HepG2 (cell line): ENCODE measurements around the gene TTC21B. TPM values are rescaled to one million over a fixed set of nuclear protein-coding genes. Genes with fewer than 3 reads are reported as not detected.

Experiments
- ATAC-seq: fragments of 200-7000 bp; cut with Tn5 transposase; 3 replicates; pipeline ENCODE4 v1.9.1; 2020; ENCODE audit warnings: mild to moderate bottlenecking, moderate library complexity
- BruUV-seq: library from RNA; stranded (reverse); fragments of 400-500 nt; replicated peaks from 2 replicates; lab custom pipeline; 2021; lab: Mats Ljungman, UMichigan
- CTCF ChIA-PET: fragments of 300-600 bp; formaldehyde crosslinking; extraction: SDS; loops from one replicate; lab custom pipeline; 2021; ENCODE audit warnings: low total read pairs, inconsistent platforms, low intra/inter-chr PET ratio; lab: Yijun Ruan, JAX
- POLR2A ChIA-PET: fragments of 350-600 bp; sonication (Branson Sonifier 250); formaldehyde crosslinking; loops from one replicate; lab custom pipeline; 2020; ENCODE audit warnings: antibody characterized with exemption, inconsistent platforms; lab: Yijun Ruan, JAX
- DNase-seq: peaks from one replicate; pipeline ENCODE4 v3.0.0-alpha.2; 2015; ENCODE audit warnings: low spot score
- FAIRE-seq: peaks from 3 replicates; lab custom pipeline; 2011; peaks lifted over from hg19 to GRCh38; lab: Jason Lieb, UNC
- H2AFZ ChIP-seq: one replicate; pipeline ENCODE4 v1.6.1; 2011; ENCODE audit warnings: low read length, inconsistent platforms
- H3K27ac ChIP-seq: fragments of 300-600 bp; 3 replicates; pipeline ENCODE4 v1.8.0; 2011; ENCODE audit warnings: mixed run types, mild to moderate bottlenecking, mixed read lengths, low read length, inconsistent platforms; ENCODE audit not compliant: insufficient read depth; ENCODE audit errors: extremely low read length
- H3K27me3 ChIP-seq, 2 experiments: fragments of 200-600 bp in 1 of 2; 2 replicates in 1 of 2; 3 replicates in 1 of 2; pipeline versions ENCODE4 v1.6.0 to v1.8.0; 2011; ENCODE audit warnings: low read length in 2 of 2, mild to moderate bottlenecking in 2 of 2, moderate library complexity in 2 of 2, inconsistent platforms in 1 of 2; ENCODE audit not compliant: insufficient read depth in 2 of 2, control insufficient read depth in 1 of 2
- H3K36me3 ChIP-seq, 2 experiments: fragments of 200-600 bp in 1 of 2; replicated peaks in 1 of 2; 2 replicates in 1 of 2; 3 replicates in 1 of 2; pipeline versions ENCODE4 v1.5.1 to v1.8.0; 2011; ENCODE audit warnings: low read length in 2 of 2, inconsistent platforms in 1 of 2; ENCODE audit not compliant: insufficient read depth in 2 of 2, control insufficient read depth in 1 of 2
- H3K4me1 ChIP-seq: 2 replicates; pipeline ENCODE4 v1.5.1; 2012; ENCODE audit warnings: low read length, inconsistent platforms; ENCODE audit not compliant: insufficient read depth
- H3K4me2 ChIP-seq: 2 replicates; pipeline ENCODE4 v1.6.0; 2011; ENCODE audit warnings: low read depth, low read length, inconsistent platforms
- H3K4me3 ChIP-seq, 3 experiments: fragments of 200-600 bp in 1 of 3; sonication (generic), shearing (Covaris generic) in 1 of 3; replicated peaks in 1 of 3; 2 replicates each; pipeline ENCODE4 v1.5.1; 2011 to 2016; ENCODE audit warnings: low read length in 3 of 3, inconsistent platforms in 2 of 3, low read depth in 2 of 3, mild to moderate bottlenecking in 2 of 3, control low read depth in 1 of 3, mixed read lengths in 1 of 3; ENCODE audit not compliant: insufficient read depth in 1 of 3
- H3K79me2 ChIP-seq: one replicate; pipeline ENCODE4 v1.6.1; 2011; ENCODE audit warnings: low read length, inconsistent platforms; ENCODE audit not compliant: insufficient read depth
- H3K9ac ChIP-seq: 2 replicates; pipeline ENCODE4 v1.6.0; 2011; ENCODE audit warnings: mild to moderate bottlenecking, low read depth, low read length, inconsistent platforms; ENCODE audit not compliant: insufficient read depth
- H3K9me3 ChIP-seq: 2 replicates; pipeline ENCODE4 v1.5.1; 2012; ENCODE audit warnings: mild to moderate bottlenecking, low read length
- H4K20me1 ChIP-seq: 2 replicates; pipeline ENCODE4 v1.6.0; 2011; ENCODE audit warnings: inconsistent platforms, mild to moderate bottlenecking, low read length, moderate library complexity; ENCODE audit not compliant: insufficient read depth
- ADNP ChIP-seq: sonication (generic); formaldehyde crosslinking; IDR thresholded peaks from 2 replicates; pipeline ENCODE4 v1.4.0; 2020; ENCODE audit warnings: missing genetic modification reagents
- AKNA ChIP-seq: sonication (generic); formaldehyde crosslinking; IDR thresholded peaks from 2 replicates; pipeline ENCODE4 v1.4.0; 2020; ENCODE audit warnings: missing genetic modification reagents, borderline replicate concordance
- ATM ChIP-seq: fragments of 450-650 bp; IDR thresholded peaks from 2 replicates; pipeline ENCODE4 v1.7.1; 2017; ENCODE audit warnings: mild to moderate bottlenecking, borderline replicate concordance
- GATAD1 ChIP-seq: IDR thresholded peaks from 2 replicates; pipeline ENCODE4 v1.6.1; 2016; ENCODE audit warnings: missing genetic modification reagents, missing compliant biosample characterization
- MED1 ChIP-seq: sonication (generic); formaldehyde crosslinking; IDR thresholded peaks from 2 replicates; pipeline ENCODE4 v1.4.0; 2020; ENCODE audit warnings: missing genetic modification reagents
- NKX3-1 ChIP-seq: sonication (generic); formaldehyde crosslinking; IDR thresholded peaks from 2 replicates; pipeline ENCODE4 v1.5.0; 2020; ENCODE audit warnings: missing genetic modification reagents
- PHF21A ChIP-seq: sonication (generic); formaldehyde crosslinking; IDR thresholded peaks from 2 replicates; pipeline ENCODE4 v1.5.0; 2020; ENCODE audit warnings: mild to moderate bottlenecking, missing genetic modification reagents
- SUZ12 ChIP-seq: fragments of 150-350 bp; IDR thresholded peaks from 2 replicates; pipeline ENCODE4 v1.6.1; 2014; ENCODE audit warnings: low read depth, low read length
- ZBTB26 ChIP-seq: IDR thresholded peaks from 2 replicates; pipeline ENCODE4 v1.6.1; 2016; ENCODE audit warnings: missing compliant biosample characterization, missing genetic modification reagents, borderline replicate concordance
- ZKSCAN1 ChIP-seq: fragments of 150-350 bp; IDR thresholded peaks from 2 replicates; pipeline ENCODE4 v1.6.1; 2014; ENCODE audit warnings: low read length
- ZNF282 ChIP-seq: fragments of 450-650 bp; IDR thresholded peaks from 2 replicates; pipeline ENCODE4 v1.6.1; 2018; ENCODE audit not compliant: partially characterized antibody
- ZNF292 ChIP-seq: sonication (generic); formaldehyde crosslinking; IDR thresholded peaks from 2 replicates; pipeline ENCODE4 v1.8.1; 2022; ENCODE audit warnings: mild to moderate bottlenecking, low read depth, missing genetic modification reagents, borderline replicate concordance
- ZNF430 ChIP-seq: sonication (generic); formaldehyde crosslinking; IDR thresholded peaks from 2 replicates; pipeline ENCODE4 v1.9.0; 2021; ENCODE audit warnings: mild to moderate bottlenecking, missing genetic modification reagents
- ZNF432 ChIP-seq: sonication (generic); formaldehyde crosslinking; IDR thresholded peaks from 2 replicates; pipeline ENCODE4 v1.5.0; 2020; ENCODE audit warnings: missing genetic modification reagents, mild to moderate bottlenecking, borderline replicate concordance
- ZNF850 ChIP-seq: sonication (generic); formaldehyde crosslinking; conservative IDR thresholded peaks from 2 replicates; pipeline ENCODE4 v1.9.0; 2021; ENCODE audit warnings: mild to moderate bottlenecking, missing genetic modification reagents
- WGBS: methylation state at CpG from one replicate; pipeline ENCODE4 v1.1.6; 2017; ENCODE audit warnings: low lambda C conversion rate; 5-methylcytosine and 5-hydroxymethylcytosine counted together
- in situ Hi-C: cut with HindIII; loops from 2 replicates; pipeline ENCODE4 v1.10.0; 2017; ENCODE audit warnings: low pct_unique_long_range_greater_than_20kb; ENCODE audit not compliant: extremely low pct_ligation_motif_present
- intact Hi-C: fragments of 100-400 bp; cut with micrococcal nuclease; formaldehyde crosslinking; loops from one replicate; pipeline ENCODE4 v1.10.0; 2022; ENCODE audit not compliant: unreplicated experiment
- polyA plus RNA-seq, 8 experiments: library from polyadenylated mRNA; depleted of rRNA in 3 of 8; stranded (reverse) in 7 of 8; unstranded in 1 of 8; fragments of >200 nt; fragmentation: Illumina TruSeq in 4 of 8; extraction: Trizol in 4 of 8; gene quantifications; 2 replicates each; pipeline versions ENCODE4 v1.2.1 to v1.2.3, GENCODE V29; 2011 to 2016; ENCODE audit warnings: low read depth in 4 of 8, missing spikeins in 1 of 8, mixed read lengths in 1 of 8; ENCODE audit not compliant: insufficient read depth in 1 of 8
- total RNA-seq, 5 experiments: library from RNA; depleted of rRNA; stranded (reverse); fragments of >200 nt; fragmentation: Illumina TruSeq; extraction: Trizol; gene quantifications; 2 replicates each; pipeline ENCODE4 v1.2.3, GENCODE V29; 2016; ENCODE audit warnings: low read depth in 1 of 5
- TF ChIP-seq, protein P1 (sequence below): IDR thresholded peaks from 2 replicates; pipeline ENCODE4 v1.6.1; 2016; ENCODE audit warnings: missing compliant biosample characterization, missing genetic modification reagents, borderline replicate concordance

Gene TTC21B
- total and polyA plus RNA-seq, 2 of the 13 experiments (the other 11 are each of a cell fraction or from before 2014, with no cell fraction given), result 39.1 to 67.1 TPM

DNA sequence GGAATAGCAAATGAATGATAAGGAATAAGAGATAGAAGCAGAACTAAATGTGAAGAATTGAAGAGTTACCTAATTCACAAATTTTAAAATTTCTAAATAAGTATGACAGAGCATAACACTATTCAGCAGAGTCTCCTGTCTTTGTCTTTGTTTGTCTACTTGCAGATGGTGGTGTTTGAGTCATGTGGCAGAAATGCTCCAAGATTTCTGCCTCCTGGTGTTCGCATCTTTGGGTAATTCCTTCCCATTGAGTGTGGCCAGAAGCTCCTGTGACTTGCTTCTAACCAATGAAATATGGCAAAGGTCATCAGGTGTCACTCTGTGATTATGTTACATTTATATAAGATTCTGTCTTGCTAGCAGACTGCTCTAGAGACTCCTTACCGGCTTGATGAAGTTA, 114.0 kb downstream of the TTC21B start:
- H2AFZ ChIP-seq, result no peak overlapping the region
- no peaks in the 10 kb centered on the region for H3K9me3 ChIP-seq
- 38% methylated on average over 2 of the region's 2 CpGs for WGBS
- ATAC-seq (no peak), FAIRE-seq (no peak), DNase-seq (no peak)
- in situ Hi-C loops, result no loop called here
- BruUV-seq, result no TSS peak
- H3K27ac ChIP-seq, result no peak overlapping the region
- H3K4me1 ChIP-seq, result no peaks in the 10 kb centered on the region
- ChIA-PET CTCF (no interaction called here), POLR2A (no interaction called here)
- H3K79me2 ChIP-seq, result no peaks in the 10 kb centered on the region
- H3K4me3 ChIP-seq, result no peak overlapping the region
- intact Hi-C loops, result no loop called here
- H3K4me2 ChIP-seq, result no peak overlapping the region
- no peaks in the 10 kb centered on the region for H3K27me3 ChIP-seq
- no peak overlapping the region for H3K9ac ChIP-seq
- H4K20me1 ChIP-seq, result no peaks in the 10 kb centered on the region
- no peaks in the 10 kb centered on the region for H3K36me3 ChIP-seq
- TF ChIP-seq ZNF432 (CRISPR knock-in tag), result no peak
- no peak for TF ChIP-seq MED1
- no peak for TF ChIP-seq ZKSCAN1
- no peak for TF ChIP-seq PHF21A (CRISPR knock-in tag)
- TF ChIP-seq SUZ12, result no peak
- no peak for TF ChIP-seq GATAD1 (CRISPR knock-in tag)
- TF ChIP-seq NKX3-1, result no peak
- no peak for TF ChIP-seq ATM
- TF ChIP-seq ZNF282, result no peak
- TF ChIP-seq AKNA (CRISPR knock-in tag), result no peak
- no peak for TF ChIP-seq ZBTB26 (CRISPR knock-in tag)
- no peak for TF ChIP-seq ZNF850 (CRISPR knock-in tag)
- TF ChIP-seq, protein P1, sequence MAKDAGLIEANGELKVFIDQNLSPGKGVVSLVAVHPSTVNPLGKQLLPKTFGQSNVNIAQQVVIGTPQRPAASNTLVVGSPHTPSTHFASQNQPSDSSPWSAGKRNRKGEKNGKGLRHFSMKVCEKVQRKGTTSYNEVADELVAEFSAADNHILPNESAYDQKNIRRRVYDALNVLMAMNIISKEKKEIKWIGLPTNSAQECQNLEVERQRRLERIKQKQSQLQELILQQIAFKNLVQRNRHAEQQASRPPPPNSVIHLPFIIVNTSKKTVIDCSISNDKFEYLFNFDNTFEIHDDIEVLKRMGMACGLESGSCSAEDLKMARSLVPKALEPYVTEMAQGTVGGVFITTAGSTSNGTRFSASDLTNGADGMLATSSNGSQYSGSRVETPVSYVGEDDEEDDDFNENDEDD, result no peak
- no peak for TF ChIP-seq ZNF430 (CRISPR knock-in tag)
- TF ChIP-seq ZNF292 (CRISPR knock-in tag), result no peak
- no peak for TF ChIP-seq ADNP (CRISPR knock-in tag)
